HG02981 (cell line): Measurements from ENCODE around the gene PIGZ.

Experiments used
- ATAC-seq: cut with Tn5 transposase; IDR thresholded peaks from one replicate; pipeline ENCODE4 v1.9.1; 2021; ENCODE audit warnings: mild to moderate bottlenecking, moderate library complexity; ENCODE audit not compliant: unreplicated experiment

The PIGZ gene

DNA sequence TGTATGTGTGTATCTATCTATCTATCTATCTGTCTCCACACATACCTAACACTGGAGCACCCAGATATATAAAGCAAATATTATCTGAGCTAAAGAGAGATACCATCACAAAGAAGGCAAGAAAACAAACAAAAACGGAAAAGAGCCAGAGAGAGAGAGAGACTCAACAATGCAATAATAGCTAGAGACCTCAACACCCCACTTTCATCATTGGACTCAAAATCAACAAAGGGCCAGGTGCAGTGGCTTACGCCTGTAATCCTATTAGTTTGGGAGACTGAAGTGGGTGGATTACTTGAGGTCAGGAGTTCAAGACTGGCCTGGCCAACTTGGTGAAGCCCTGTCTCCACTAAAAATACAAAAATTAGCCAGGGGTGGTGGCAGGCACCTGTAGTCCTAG, 49.7 kb downstream of the PIGZ start:
- ATAC-seq: no peak

DNA sequence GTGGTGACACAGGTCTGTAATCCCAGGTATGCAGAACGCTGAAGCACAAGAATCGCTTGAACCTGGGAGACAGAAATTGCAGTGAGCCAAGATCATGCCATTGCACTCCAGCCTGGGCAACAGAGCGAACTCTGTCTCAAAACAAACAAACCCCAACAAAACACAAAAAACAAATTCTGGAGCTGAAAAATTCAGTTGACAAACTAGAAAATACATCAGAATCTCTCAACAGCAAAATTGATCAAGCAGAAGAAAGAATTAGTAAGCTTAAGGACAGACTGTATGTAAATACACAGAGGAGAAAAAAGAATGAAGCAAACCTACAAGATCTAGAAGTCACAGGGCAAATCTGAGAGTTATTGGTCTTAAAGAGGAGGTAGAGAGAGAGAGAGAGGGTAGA, 51.6 kb downstream of the PIGZ start:
- no peak for ATAC-seq

DNA sequence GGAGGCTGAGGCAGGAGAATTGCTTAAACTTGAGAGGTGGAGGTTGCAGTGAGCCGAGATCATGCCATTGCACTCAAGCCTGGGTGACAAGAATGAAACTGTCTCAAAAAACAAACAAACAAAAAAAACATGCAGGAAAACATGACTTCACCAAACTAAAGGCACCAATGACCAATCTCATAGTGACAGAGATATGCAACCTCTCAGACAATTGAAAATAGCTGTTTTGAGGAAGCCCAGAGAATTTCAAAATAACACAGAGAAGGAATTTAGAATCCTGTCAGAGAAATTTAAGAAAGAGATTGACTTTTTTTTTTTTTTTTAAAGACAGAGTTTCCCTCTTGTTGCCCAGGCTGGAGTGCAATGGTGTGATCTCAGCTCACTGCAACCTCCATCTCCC, 52.4 kb downstream of the PIGZ start:
- no peak for ATAC-seq

DNA sequence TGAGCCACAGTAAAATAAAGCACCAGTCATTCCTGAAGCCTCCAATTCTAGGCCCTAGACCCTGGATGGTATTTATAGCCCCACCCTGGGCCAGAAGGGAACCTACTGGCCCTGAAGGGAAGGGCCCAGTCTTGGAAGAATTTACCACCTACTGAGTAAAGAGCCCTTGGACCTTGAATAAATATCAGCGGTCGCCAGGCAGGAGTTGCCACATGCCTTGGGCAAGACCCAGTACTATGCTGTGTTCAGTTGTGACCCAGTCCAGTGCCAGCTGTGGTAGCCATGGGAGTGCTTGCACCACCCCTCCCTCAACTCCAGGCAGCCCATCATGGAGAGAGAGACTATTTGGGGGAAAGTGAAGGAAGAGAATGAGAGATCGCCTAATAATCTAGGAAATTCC, 53.3 kb downstream of the PIGZ start:
- ATAC-seq: no peak

DNA sequence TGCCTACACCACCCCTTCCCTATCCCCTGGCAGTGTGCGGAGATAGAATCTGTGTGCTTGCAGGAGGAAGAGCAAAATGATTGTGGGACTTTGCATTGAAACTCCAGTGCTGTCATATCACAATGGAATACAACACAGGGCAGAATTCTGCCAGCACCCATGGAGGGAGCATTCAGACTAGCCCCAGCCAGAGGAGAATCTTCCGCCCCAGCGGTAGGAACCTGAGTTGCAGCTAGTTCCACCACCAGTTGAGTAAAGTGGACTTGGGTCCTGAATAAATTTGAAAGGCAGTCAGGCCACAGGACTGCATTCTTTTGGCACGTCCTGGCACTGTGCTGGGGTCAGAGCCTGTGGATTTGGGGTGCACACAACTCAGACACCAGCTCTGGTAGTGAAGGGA, 53.8 kb downstream of the PIGZ start:
- no peak for ATAC-seq

DNA sequence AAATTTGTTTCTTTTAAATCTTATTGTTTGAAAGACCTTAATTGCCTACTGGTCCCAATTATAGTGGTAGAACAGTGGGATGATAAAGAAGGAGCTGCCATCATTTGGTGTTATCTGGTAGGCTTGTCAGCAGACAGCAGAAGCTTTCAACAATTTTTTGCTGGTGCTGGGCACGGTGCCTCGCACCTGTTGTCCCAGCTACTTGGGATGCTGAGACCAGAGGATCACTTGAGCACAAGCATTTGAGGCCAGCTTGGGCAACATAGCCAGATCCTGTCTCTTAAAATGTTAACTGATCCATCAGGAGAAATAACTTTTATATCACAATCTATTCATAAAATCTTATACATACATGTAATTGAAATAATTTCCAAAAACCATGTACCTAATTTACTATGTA, 64.9 kb downstream of the PIGZ start:
- no peak for ATAC-seq

DNA sequence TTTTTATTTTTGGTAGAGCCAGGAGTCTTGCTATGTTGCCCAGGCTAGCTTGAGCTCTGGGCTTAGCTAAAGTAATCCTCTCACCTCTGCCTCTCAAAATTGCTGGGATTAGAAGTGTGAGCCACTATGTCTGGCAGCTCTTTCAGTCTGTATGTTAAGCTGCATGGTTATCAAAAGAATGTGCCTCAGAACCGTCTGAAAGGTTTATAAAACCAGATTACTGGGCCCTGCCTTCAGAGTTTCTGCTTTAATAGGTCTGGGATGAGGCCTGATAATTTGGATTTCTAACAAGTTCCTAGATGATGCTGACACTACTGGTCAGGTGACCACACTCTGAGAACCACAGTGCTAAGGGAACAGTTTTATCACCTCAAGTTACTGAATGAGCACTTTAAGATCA, 66.3 kb downstream of the PIGZ start:
- no peak for ATAC-seq

DNA sequence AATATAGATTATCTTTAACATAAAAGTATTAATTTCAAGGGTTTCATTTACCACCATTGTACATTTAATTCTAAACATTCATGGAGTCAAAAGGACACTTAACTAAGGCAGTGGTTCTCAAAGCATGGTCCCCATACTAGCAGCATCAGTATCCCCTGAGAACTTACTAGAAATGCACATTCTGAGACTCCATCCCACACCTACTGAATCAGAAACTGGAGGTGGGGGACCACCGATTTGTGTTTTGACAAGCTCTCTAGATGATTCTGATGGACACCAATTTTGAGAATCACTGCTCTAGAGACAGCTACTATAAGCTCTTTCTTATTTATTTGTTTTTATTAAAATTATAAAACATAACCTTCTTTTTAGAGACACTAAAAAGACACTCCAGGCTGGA, 66.9 kb downstream of the PIGZ start:
- no peak for ATAC-seq
